CD4-positive, alpha-beta memory T cell (primary cell): ENCODE results near the gene DRD2. TPM values are rescaled to one million over a fixed set of nuclear protein-coding genes. Genes with fewer than 3 reads are reported as not detected.

Source experiments
- CTCF ChIA-PET: fragments of 350-600 bp; sonication (Branson Sonifier 250); formaldehyde crosslinking; loops from one replicate; lab custom pipeline; 2021; ENCODE audit warnings: inconsistent platforms; ENCODE audit not compliant: partially characterized antibody; lab: Charles Lee
- POLR2A ChIA-PET: fragments of 350-600 bp; sonication (Branson Sonifier 250); formaldehyde crosslinking; loops from one replicate; lab custom pipeline; 2021; ENCODE audit not compliant: partially characterized antibody; lab: Charles Lee
- DNase-seq, 5 donors: peaks; one replicate each; pipeline versions ENCODE4 v3.0.0 to v3.0.0-alpha.2; 2020 to 2022; ENCODE audit warnings: mixed read lengths in 1 of 5
- H3K27ac ChIP-seq: one replicate; pipeline ENCODE4 v1.7.0; 2013; ENCODE audit warnings: low read depth, low read length
- H3K27me3 ChIP-seq: 2 replicates; pipeline ENCODE4 v1.7.0; 2013; ENCODE audit warnings: mild to moderate bottlenecking, low read length, moderate library complexity; ENCODE audit not compliant: insufficient read depth
- H3K36me3 ChIP-seq: 2 replicates; pipeline ENCODE4 v1.7.0; 2013; ENCODE audit warnings: mild to moderate bottlenecking, low read length, moderate library complexity; ENCODE audit not compliant: insufficient read depth
- H3K4me1 ChIP-seq: 2 replicates; pipeline ENCODE4 v1.7.0; 2013; ENCODE audit warnings: mild to moderate bottlenecking, low read length, moderate library complexity; ENCODE audit not compliant: insufficient read depth
- H3K4me3 ChIP-seq, 2 donors: one replicate each; pipeline ENCODE4 v1.7.0; 2013; ENCODE audit warnings: low read length in 2 of 2, mild to moderate bottlenecking in 1 of 2
- H3K9me3 ChIP-seq, 2 donors: one replicate each; pipeline ENCODE4 v1.7.0; 2013; ENCODE audit warnings: low read length in 2 of 2, control low read depth in 1 of 2; ENCODE audit not compliant: control insufficient read depth in 1 of 2
- H3K27ac Mint-ChIP-seq, 7 donors: one replicate each; pipeline ENCODE4 v1.8.0; 2020 to 2021; ENCODE audit warnings: mixed read lengths in 7 of 7, mild to moderate bottlenecking in 6 of 7, inconsistent platforms in 3 of 7, moderate library complexity in 3 of 7
- H3K27me3 Mint-ChIP-seq, 2 donors: one replicate each; pipeline ENCODE4 v1.8.0; 2020 to 2021; ENCODE audit warnings: mixed read lengths in 2 of 2
- H3K36me3 Mint-ChIP-seq, 2 donors: one replicate each; pipeline ENCODE4 v1.8.0; 2020 to 2021; ENCODE audit warnings: mixed read lengths in 2 of 2, inconsistent platforms in 1 of 2, mild to moderate bottlenecking in 1 of 2
- H3K4me1 Mint-ChIP-seq, 4 donors: one replicate each; pipeline ENCODE4 v1.8.0; 2020 to 2021; ENCODE audit warnings: mixed read lengths in 4 of 4, mild to moderate bottlenecking in 1 of 4
- H3K4me3 Mint-ChIP-seq, 8 donors: one replicate each; pipeline ENCODE4 v1.8.0; 2020 to 2021; ENCODE audit warnings: mixed read lengths in 8 of 8, mild to moderate bottlenecking in 7 of 8, moderate library complexity in 6 of 8, inconsistent platforms in 3 of 8
- H3K9me3 Mint-ChIP-seq, 8 donors: one replicate each; pipeline ENCODE4 v1.8.0; 2020 to 2021; ENCODE audit warnings: mixed read lengths in 8 of 8, mild to moderate bottlenecking in 5 of 8, inconsistent platforms in 3 of 8, moderate library complexity in 1 of 8
- intact Hi-C: fragments of 100-400 bp; cut with micrococcal nuclease; formaldehyde crosslinking; loops from one replicate; pipeline ENCODE4 v1.15.1; 2023
- polyA plus RNA-seq, 2 donors: library from polyadenylated mRNA; unstranded; fragments of 300-500 nt; fragmentation: Illumina TruSeq; gene quantifications; one replicate each; pipeline ENCODE4 v1.2.3, GENCODE V29; 2021
- total RNA-seq, 2 experiments: library from RNA; stranded (reverse); gene quantifications; one replicate each; pipeline ENCODE4 v1.2.3, GENCODE V29; 2021

DRD2 gene
- total and polyA plus RNA-seq, 4 experiments from 2014 or later = not detected

DNA sequence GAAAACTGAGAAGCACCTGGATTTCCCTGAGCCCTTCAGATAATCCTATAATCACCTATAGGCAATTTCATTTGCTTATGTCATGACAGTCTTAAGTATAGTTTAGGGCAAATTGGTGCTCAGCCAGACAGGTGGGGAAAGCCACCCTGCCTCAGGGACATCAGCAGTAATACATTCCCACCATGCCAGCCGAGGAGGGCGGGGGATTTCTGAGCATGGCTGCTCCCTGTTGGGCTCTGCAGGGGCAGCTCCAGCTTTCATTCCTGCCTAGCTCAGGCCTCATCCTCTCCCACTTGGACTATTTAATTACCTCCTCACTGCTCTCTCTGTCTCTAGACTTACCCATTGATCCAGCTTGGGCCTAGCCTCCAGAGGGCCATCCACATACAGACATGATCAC is 9.0 kb upstream of the DRD2 start:
- Histone ChIP-seq H3K9me3 (no peaks in the 10 kb centered on the region), H3K27me3 (no peaks in the 10 kb centered on the region), H3K4me1 (no peaks in the 10 kb centered on the region), H3K36me3 (no peaks in the 10 kb centered on the region), H3K4me3 (no peak overlapping the region), H3K27ac (no peak overlapping the region)
- DNase-seq = no peak
- H3K9me3 Mint-ChIP-seq = peaks cover 0 to 1% (median 0%) of the 10 kb centered on the region in 8 donors
- H3K4me3 Mint-ChIP-seq = no peak overlapping the region
- peaks cover 0 to 1% (median 0%) of the 10 kb centered on the region in 4 donors for H3K4me1 Mint-ChIP-seq
- H3K27me3 Mint-ChIP-seq = peaks cover 16 to 30% of the 10 kb centered on the region in 2 donors
- CTCF ChIA-PET = no interaction called here
- no peaks in the 10 kb centered on the region for H3K36me3 Mint-ChIP-seq
- no peak overlapping the region for H3K27ac Mint-ChIP-seq
- POLR2A ChIA-PET = no interaction called here
- intact Hi-C loops = no loop called here

GRCh38 chr11:113481672-113482071 is 6.5 kb upstream of the DRD2 start:
- ChIA-PET CTCF (no interaction called here), POLR2A (no interaction called here)
- H3K4me3 ChIP-seq = no peak overlapping the region
- Mint-ChIP-seq H3K4me3 (no peak overlapping the region), H3K9me3 (peaks cover 0 to 1% (median 0%) of the 10 kb centered on the region in 8 donors), H3K4me1 (peaks cover 0 to 1% (median 0%) of the 10 kb centered on the region in 4 donors), H3K36me3 (no peaks in the 10 kb centered on the region), H3K27ac (no peak overlapping the region), H3K27me3 (peaks cover 34 to 51% of the 10 kb centered on the region in 2 donors)
- intact Hi-C loops = no loop called here
- DNase-seq = no peak
- H3K4me1 ChIP-seq = no peaks in the 10 kb centered on the region
- H3K27ac ChIP-seq = no peak overlapping the region
- no peaks in the 10 kb centered on the region for H3K36me3 ChIP-seq
- no peaks in the 10 kb centered on the region for H3K9me3 ChIP-seq
- peaks cover 1% of the 10 kb centered on the region for H3K27me3 ChIP-seq

DNA sequence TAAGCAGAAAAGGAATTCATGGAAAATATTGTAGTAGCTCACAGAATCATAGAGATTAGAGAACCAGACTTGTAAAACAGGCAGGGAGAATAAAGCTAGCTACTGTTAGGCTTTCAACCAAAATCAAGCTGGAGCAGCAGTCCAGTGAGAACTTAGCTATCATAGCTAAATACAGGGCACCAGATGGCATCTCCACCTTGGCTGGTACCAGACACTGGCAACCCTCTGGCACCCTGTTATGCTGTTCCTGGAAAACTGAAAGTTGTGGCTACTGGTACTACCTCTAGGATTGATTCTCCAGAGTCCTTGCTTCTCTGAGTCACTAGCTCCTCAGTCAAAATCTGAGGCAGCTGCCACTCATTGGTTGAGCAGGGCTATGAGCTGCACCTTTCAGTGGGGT is 6.0 kb upstream of the DRD2 start:
- Histone ChIP-seq H3K36me3 (no peaks in the 10 kb centered on the region), H3K27me3 (peaks cover 6% of the 10 kb centered on the region), H3K4me1 (no peaks in the 10 kb centered on the region), H3K9me3 (no peaks in the 10 kb centered on the region), H3K27ac (no peak overlapping the region), H3K4me3 (no peak overlapping the region)
- ChIA-PET POLR2A (no interaction called here), CTCF (no interaction called here)
- intact Hi-C loops = no loop called here
- no peak overlapping the region for H3K27ac Mint-ChIP-seq
- H3K9me3 Mint-ChIP-seq = peaks cover 0 to 1% (median 0%) of the 10 kb centered on the region in 8 donors
- DNase-seq = no peak
- H3K36me3 Mint-ChIP-seq = no peaks in the 10 kb centered on the region
- peaks cover 38 to 56% of the 10 kb centered on the region in 2 donors for H3K27me3 Mint-ChIP-seq
- H3K4me1 Mint-ChIP-seq = peaks cover 0 to 1% (median 0%) of the 10 kb centered on the region in 4 donors
- peak overlapping the region in 1 of 8 donors; percentile 0 for H3K4me3 Mint-ChIP-seq

DNA sequence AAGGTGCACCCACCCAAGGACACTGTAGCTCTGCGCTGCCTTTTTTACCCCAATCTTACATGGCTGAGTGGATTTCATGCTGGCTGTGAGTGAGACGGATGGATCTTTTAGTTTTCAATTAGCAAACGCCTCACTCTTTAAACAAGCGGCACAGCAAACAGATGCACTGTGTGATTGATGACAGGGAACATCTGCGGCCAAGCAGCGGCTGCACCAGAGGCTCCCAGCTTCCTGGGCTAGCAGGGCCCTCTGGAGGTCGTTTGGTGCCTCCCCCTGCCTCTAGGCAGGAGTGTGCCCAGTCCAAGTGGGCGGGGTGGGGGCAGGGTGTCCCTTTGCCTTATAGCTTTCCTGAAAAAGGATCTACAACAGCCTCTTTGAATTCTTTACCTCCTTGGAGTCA is 2.1 kb upstream of the DRD2 start:
- no peaks in the 10 kb centered on the region for H3K9me3 ChIP-seq
- ChIA-PET POLR2A (no interaction called here), CTCF (no interaction called here)
- no peaks in the 10 kb centered on the region for H3K36me3 Mint-ChIP-seq
- H3K27ac ChIP-seq = no peak overlapping the region
- H3K4me3 ChIP-seq = no peak overlapping the region
- H3K4me1 ChIP-seq = no peaks in the 10 kb centered on the region
- H3K9me3 Mint-ChIP-seq = peaks cover 0 to 6% (median 3%) of the 10 kb centered on the region in 8 donors
- intact Hi-C loops = no loop called here
- no peaks in the 10 kb centered on the region for H3K36me3 ChIP-seq
- H3K4me3 Mint-ChIP-seq = no peak overlapping the region
- DNase-seq = no peak
- H3K27me3 ChIP-seq = peaks cover 15% of the 10 kb centered on the region
- H3K27me3 Mint-ChIP-seq = peaks cover 51 to 64% of the 10 kb centered on the region in 2 donors
- H3K27ac Mint-ChIP-seq = no peak overlapping the region
- H3K4me1 Mint-ChIP-seq = peaks cover 0 to 13% (median 4%) of the 10 kb centered on the region in 4 donors

- Mint-ChIP-seq H3K4me3 (peak overlapping the region in 1 of 8 donors; percentile 10), H3K36me3 (no peaks in the 10 kb centered on the region), H3K9me3 (peaks cover 0 to 6% (median 3%) of the 10 kb centered on the region in 8 donors), H3K27me3 (peaks cover 47 to 64% of the 10 kb centered on the region in 2 donors), H3K27ac (no peak overlapping the region), H3K4me1 (peaks cover 0 to 13% (median 4%) of the 10 kb centered on the region in 4 donors)
- Histone ChIP-seq H3K4me1 (no peaks in the 10 kb centered on the region), H3K36me3 (no peaks in the 10 kb centered on the region), H3K27me3 (peaks cover 15% of the 10 kb centered on the region), H3K27ac (no peak overlapping the region), H3K4me3 (no peak overlapping the region), H3K9me3 (no peaks in the 10 kb centered on the region)
- CTCF ChIA-PET = no interaction called here
- POLR2A ChIA-PET = no interaction called here
- intact Hi-C loops = no loop called here
- DNase-seq = no peak
Measured at GRCh38 chr11:113476553-113476952, 1.4 kb upstream of the DRD2 start.

DNA sequence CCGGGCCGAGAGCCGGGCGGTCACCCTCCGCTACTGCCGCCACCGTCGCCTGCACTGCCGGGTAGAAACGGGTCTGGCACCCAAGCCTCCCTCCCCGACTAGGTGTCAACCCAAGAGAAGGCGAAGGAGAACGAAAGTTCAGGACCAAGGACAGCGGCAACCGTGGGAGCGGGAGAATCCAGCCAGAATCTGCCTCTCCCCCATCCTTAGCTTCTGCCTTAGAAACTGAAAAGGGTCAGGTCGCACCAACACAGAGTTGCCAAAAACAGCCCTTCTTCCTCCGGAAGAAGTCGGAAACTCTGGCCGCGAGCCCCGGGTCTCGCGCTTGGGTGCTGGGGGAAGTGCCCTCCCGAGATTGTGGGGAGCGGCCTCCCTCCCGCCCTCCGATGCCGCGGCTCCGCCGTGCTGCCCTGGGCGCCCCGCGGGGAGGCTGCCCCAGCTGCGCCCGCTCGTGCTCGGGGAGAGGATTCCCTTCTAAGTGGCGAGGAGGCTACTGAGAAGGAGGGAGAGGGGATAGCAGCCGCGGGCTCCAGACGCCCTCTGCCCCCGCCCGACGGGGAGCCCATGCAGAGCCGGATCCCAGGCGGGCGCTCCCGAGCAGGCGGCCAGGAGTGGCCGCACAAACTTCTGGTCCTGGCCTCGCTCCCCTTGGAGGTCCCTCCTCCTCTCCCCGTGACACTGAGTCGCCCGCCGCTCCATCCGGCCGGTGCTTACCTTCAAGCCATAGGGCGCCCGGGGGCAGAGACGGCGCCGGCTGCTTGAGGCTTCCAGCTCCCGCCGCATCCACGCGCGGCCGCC is 637 bp downstream of the DRD2 start:
- ChIA-PET POLR2A (no interaction called here), CTCF (no interaction called here)
- Histone ChIP-seq H3K4me3 (no peak overlapping the region), H3K9me3 (no peaks in the 10 kb centered on the region), H3K27ac (no peak overlapping the region), H3K36me3 (no peaks in the 10 kb centered on the region), H3K4me1 (no peaks in the 10 kb centered on the region), H3K27me3 (peaks cover 15% of the 10 kb centered on the region)
- intact Hi-C loops = no loop called here
- Mint-ChIP-seq H3K4me3 (peak overlapping the region in 2 of 8 donors; percentile 40 to 63), H3K4me1 (peaks cover 0 to 13% (median 4%) of the 10 kb centered on the region in 4 donors), H3K36me3 (no peaks in the 10 kb centered on the region), H3K27ac (no peak overlapping the region), H3K9me3 (peaks cover 0 to 6% (median 3%) of the 10 kb centered on the region in 8 donors), H3K27me3 (peaks cover 42 to 59% of the 10 kb centered on the region in 2 donors)
- DNase-seq = peak in 4 of 5 donors; percentile 10 to 26 (median 24)

- no peak for DNase-seq
- peak overlapping the region in 2 of 8 donors; percentile 40 to 63 for H3K4me3 Mint-ChIP-seq
- CTCF ChIA-PET = no interaction called here
Measured at GRCh38 chr11:113473983-113474361, 1.2 kb downstream of the DRD2 start.

More at GRCh38 chr11:113473983-113474361, 1.2 kb downstream of the DRD2 start:
- Mint-ChIP-seq H3K36me3 (no peaks in the 10 kb centered on the region), H3K27ac (no peak overlapping the region), H3K4me1 (peaks cover 0 to 13% (median 4%) of the 10 kb centered on the region in 4 donors), H3K9me3 (peaks cover 0 to 6% (median 3%) of the 10 kb centered on the region in 8 donors), H3K27me3 (peaks cover 44 to 54% of the 10 kb centered on the region in 2 donors)
- H3K4me1 ChIP-seq = no peaks in the 10 kb centered on the region
- H3K36me3 ChIP-seq = no peaks in the 10 kb centered on the region
- H3K27me3 ChIP-seq = peaks cover 15% of the 10 kb centered on the region
- intact Hi-C loops = no loop called here
- POLR2A ChIA-PET = no interaction called here
- no peaks in the 10 kb centered on the region for H3K9me3 ChIP-seq
- H3K4me3 ChIP-seq = no peak overlapping the region
- no peak overlapping the region for H3K27ac ChIP-seq
